Endothelial cell of umbilical vein (primary cell): ENCODE measurements around the gene LOXL4.

Source experiments
- CTCF ChIP-seq, 2 donors: IDR thresholded peaks; 1 replicate in 1 of 2; 2 replicates in 1 of 2; pipeline ENCODE4 v1.5.1; 2011; ENCODE audit warnings: low read length in 2 of 2, mild to moderate bottlenecking in 2 of 2, moderate library complexity in 2 of 2, control low read depth in 1 of 2, inconsistent platforms in 1 of 2, low read depth in 1 of 2; ENCODE audit not compliant: insufficient read depth in 1 of 2; ENCODE audit errors: extremely low read depth in 1 of 2
- EZH2 ChIP-seq: IDR thresholded peaks from 2 replicates; pipeline ENCODE4 v1.6.1; 2012; ENCODE audit warnings: borderline replicate concordance, low read depth, mild to moderate bottlenecking, moderate library complexity, low read length, inconsistent platforms; ENCODE audit not compliant: severe bottlenecking
- GATA2 ChIP-seq: IDR thresholded peaks from 2 replicates; pipeline ENCODE4 v1.7.0; 2011; ENCODE audit warnings: low read depth, mild to moderate bottlenecking, moderate library complexity, mixed read lengths, low read length; ENCODE audit not compliant: insufficient read length, insufficient read depth
- POLR2A ChIP-seq: IDR thresholded peaks from 2 replicates; pipeline ENCODE4 v1.6.1; 2012; ENCODE audit warnings: low read depth, mild to moderate bottlenecking, control low read depth, low read length
- POLR2AphosphoS5 ChIP-seq: IDR thresholded peaks from 2 replicates; pipeline ENCODE4 v1.6.1; 2012; ENCODE audit warnings: low read depth, mild to moderate bottlenecking, control low read depth, low read length, moderate library complexity; ENCODE audit not compliant: insufficient read depth

- no peak for TF ChIP-seq CTCF (IDR thresholded peaks at IDR 0.05; ENCODE audit: extremely low read depth in 1 of 2, insufficient read depth in 1 of 2, low read depth in 1 of 2, low read length in 2 of 2)
- TF ChIP-seq POLR2A: no peak
- no peak for TF ChIP-seq EZH2
- no peak for TF ChIP-seq GATA2
- TF ChIP-seq POLR2AphosphoS5: no peak
Observed at GRCh38 chr10:98231417-98231816, 36.6 kb downstream of the LOXL4 start.
